WTC11 (cell line): Measurements from ENCODE around the gene TMEM202. TPM values are rescaled to one million over a fixed set of nuclear protein-coding genes. Genes with fewer than 3 reads are reported as not detected.

Experiments used
- ATAC-seq: fragments of 200-7000 bp; cut with Tn5 transposase; 2 replicates; pipeline ENCODE4 v1.10.0; 2021; ENCODE audit warnings: mild to moderate bottlenecking, moderate library complexity
- CTCF ChIA-PET: fragments of 300-600 bp; sonication (Branson Sonifier 250); formaldehyde crosslinking; loops from one replicate; lab custom pipeline; 2021; ENCODE audit warnings: antibody characterized with exemption; lab: Charles Lee
- POLR2A ChIA-PET: fragments of 350-600 bp; sonication (Branson Sonifier 250); formaldehyde crosslinking; loops from one replicate; lab custom pipeline; 2021; ENCODE audit warnings: antibody characterized with exemption; lab: Charles Lee
- DNase-seq: peaks from one replicate; pipeline ENCODE4 v3.0.0; 2021; ENCODE audit warnings: low spot score
- H3K27ac Mint-ChIP-seq: 2 replicates; pipeline ENCODE4 v1.8.0; 2021; ENCODE audit warnings: mixed read lengths
- H3K27me3 Mint-ChIP-seq: 2 replicates; pipeline ENCODE4 v1.8.0; 2021; ENCODE audit warnings: low read depth, mild to moderate bottlenecking, moderate library complexity, mixed read lengths
- H3K36me3 Mint-ChIP-seq: 2 replicates; pipeline ENCODE4 v1.8.0; 2021; ENCODE audit warnings: mixed read lengths
- H3K4me1 Mint-ChIP-seq: 2 replicates; pipeline ENCODE4 v1.8.0; 2022; ENCODE audit warnings: mixed read lengths
- H3K4me3 Mint-ChIP-seq: 2 replicates; pipeline ENCODE4 v1.8.0; 2021; ENCODE audit warnings: mild to moderate bottlenecking, moderate library complexity, mixed read lengths
- H3K9me3 Mint-ChIP-seq: 2 replicates; pipeline ENCODE4 v1.8.0; 2021; ENCODE audit warnings: mixed read lengths
- ELF4 ChIP-seq: sonication (generic); formaldehyde crosslinking; IDR thresholded peaks from 2 replicates; pipeline ENCODE4 v1.8.1; 2022; ENCODE audit warnings: low read depth, mild to moderate bottlenecking, moderate library complexity, missing genetic modification reagents
- FOXP4 ChIP-seq: sonication (generic); formaldehyde crosslinking; IDR thresholded peaks from 2 replicates; pipeline ENCODE4 v1.8.0; 2022; ENCODE audit warnings: mild to moderate bottlenecking, missing genetic modification reagents
- GTF2I ChIP-seq: fragments of 250-450 bp; sonication (Bioruptor Pico); conservative IDR thresholded peaks from 2 replicates; pipeline ENCODE4 v1.4.0; 2021; ENCODE audit warnings: mild to moderate bottlenecking
- HMGA2 ChIP-seq: fragments of 250-450 bp; sonication (Bioruptor Pico); IDR thresholded peaks from 2 replicates; pipeline ENCODE4 v1.4.0; 2021; ENCODE audit warnings: mild to moderate bottlenecking, moderate library complexity
- NFYB ChIP-seq: sonication (generic); formaldehyde crosslinking; conservative IDR thresholded peaks from 2 replicates; pipeline ENCODE4 v1.8.0; 2022; ENCODE audit warnings: low read depth, missing genetic modification reagents
- NR2C2 ChIP-seq: sonication (generic); formaldehyde crosslinking; IDR thresholded peaks from 2 replicates; pipeline ENCODE4 v1.8.0; 2022; ENCODE audit warnings: mild to moderate bottlenecking, missing genetic modification reagents
- NR3C1 ChIP-seq: sonication (generic); formaldehyde crosslinking; conservative IDR thresholded peaks from 2 replicates; pipeline ENCODE4 v1.8.1; 2023; ENCODE audit warnings: low read depth, mild to moderate bottlenecking, missing genetic modification reagents
- OVOL2 ChIP-seq: fragments of 250-450 bp; sonication (Bioruptor Pico); IDR thresholded peaks from 2 replicates; pipeline ENCODE4 v1.9.0; 2021; ENCODE audit warnings: mild to moderate bottlenecking, borderline replicate concordance
- PRDM15 ChIP-seq: sonication (generic); formaldehyde crosslinking; IDR thresholded peaks from 2 replicates; pipeline ENCODE4 v1.8.0; 2022; ENCODE audit warnings: missing genetic modification reagents
- PRRX2 ChIP-seq: fragments of 250-450 bp; sonication (Bioruptor Pico); IDR thresholded peaks from 2 replicates; pipeline ENCODE4 v1.8.0; 2021; ENCODE audit warnings: mild to moderate bottlenecking
- SMAD4 ChIP-seq: sonication (generic); formaldehyde crosslinking; IDR thresholded peaks from 2 replicates; pipeline ENCODE4 v1.8.0; 2022; ENCODE audit warnings: mild to moderate bottlenecking, missing genetic modification reagents
- SOX15 ChIP-seq: fragments of 250-450 bp; sonication (Bioruptor Pico); IDR thresholded peaks from 2 replicates; pipeline ENCODE4 v1.9.0; 2021; ENCODE audit warnings: mild to moderate bottlenecking
- SP1 ChIP-seq: sonication (generic); formaldehyde crosslinking; conservative IDR thresholded peaks from 2 replicates; pipeline ENCODE4 v1.8.1; 2022; ENCODE audit warnings: missing genetic modification reagents
- TP53 ChIP-seq: sonication (generic); formaldehyde crosslinking; IDR thresholded peaks from 2 replicates; pipeline ENCODE4 v1.8.1; 2023; ENCODE audit warnings: mild to moderate bottlenecking, missing genetic modification reagents
- USF1 ChIP-seq: sonication (generic); formaldehyde crosslinking; IDR thresholded peaks from 2 replicates; pipeline ENCODE4 v1.8.0; 2022; ENCODE audit warnings: mild to moderate bottlenecking, missing genetic modification reagents
- ZNF138 ChIP-seq: sonication (generic); formaldehyde crosslinking; conservative IDR thresholded peaks from 2 replicates; pipeline ENCODE4 v1.8.1; 2022; ENCODE audit warnings: mild to moderate bottlenecking, moderate library complexity, missing genetic modification reagents
- ZNF219 ChIP-seq: sonication (generic); formaldehyde crosslinking; IDR thresholded peaks from 2 replicates; pipeline ENCODE4 v1.8.0; 2023; ENCODE audit warnings: missing genetic modification reagents, mild to moderate bottlenecking, borderline replicate concordance
- ZNF423 ChIP-seq: fragments of 250-450 bp; sonication (Bioruptor Pico); IDR thresholded peaks from 2 replicates; pipeline ENCODE4 v2.1.2; 2022; ENCODE audit warnings: mild to moderate bottlenecking, moderate library complexity
- ZNF532 ChIP-seq: fragments of 250-450 bp; sonication (Bioruptor Pico); IDR thresholded peaks from 2 replicates; pipeline ENCODE4 v1.9.0; 2021; ENCODE audit warnings: mild to moderate bottlenecking, borderline replicate concordance
- total RNA-seq: library from RNA; stranded (reverse); gene quantifications from 3 replicates; pipeline ENCODE4 v1.2.3, GENCODE V29; 2021
- TF ChIP-seq, protein P1 (sequence below): fragments of 250-450 bp; sonication (Bioruptor Pico); conservative IDR thresholded peaks from 2 replicates; pipeline ENCODE4 v1.9.0; 2021; ENCODE audit warnings: mild to moderate bottlenecking

Gene TMEM202
- total RNA-seq, 1 experiment from 2014 or later, result not detected

DNA sequence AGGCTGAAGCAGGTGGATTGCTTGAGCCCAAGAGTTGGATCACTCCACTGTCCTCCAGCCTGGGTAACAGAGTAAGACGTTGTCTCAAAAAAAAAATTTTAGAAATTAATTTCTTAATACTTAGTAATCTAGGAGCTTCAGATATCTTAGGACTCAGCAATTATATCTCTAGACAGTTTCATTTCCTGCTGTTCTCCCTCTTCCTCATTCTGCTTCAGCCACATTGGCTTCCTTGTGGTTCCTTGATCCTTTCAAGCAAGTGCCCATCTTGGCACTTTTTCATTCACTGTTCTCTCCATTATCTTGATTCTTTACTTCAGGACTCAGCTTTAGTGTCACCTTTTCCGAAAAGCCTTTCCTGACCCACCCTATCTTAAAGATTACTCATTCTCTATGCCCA lies 22.5 kb downstream of the TMEM202 start:
- CTCF ChIA-PET, result no interaction called here
- no peak overlapping the region for H3K27ac Mint-ChIP-seq
- H3K27me3 Mint-ChIP-seq, result peaks cover 23% of the 10 kb centered on the region
- no peaks in the 10 kb centered on the region for H3K36me3 Mint-ChIP-seq
- H3K9me3 Mint-ChIP-seq, result peaks cover 9% of the 10 kb centered on the region
- POLR2A ChIA-PET, result no interaction called here
- ATAC-seq (no peak), DNase-seq (no peak)
- TF ChIP-seq ZNF532 (no peak), NR3C1 (no peak), SMAD4 (no peak), ZNF219 (CRISPR knock-in tag) (no peak), NR2C2 (CRISPR knock-in tag) (no peak)
- H3K4me3 Mint-ChIP-seq, result no peak overlapping the region
- H3K4me1 Mint-ChIP-seq, result no peaks in the 10 kb centered on the region

DNA sequence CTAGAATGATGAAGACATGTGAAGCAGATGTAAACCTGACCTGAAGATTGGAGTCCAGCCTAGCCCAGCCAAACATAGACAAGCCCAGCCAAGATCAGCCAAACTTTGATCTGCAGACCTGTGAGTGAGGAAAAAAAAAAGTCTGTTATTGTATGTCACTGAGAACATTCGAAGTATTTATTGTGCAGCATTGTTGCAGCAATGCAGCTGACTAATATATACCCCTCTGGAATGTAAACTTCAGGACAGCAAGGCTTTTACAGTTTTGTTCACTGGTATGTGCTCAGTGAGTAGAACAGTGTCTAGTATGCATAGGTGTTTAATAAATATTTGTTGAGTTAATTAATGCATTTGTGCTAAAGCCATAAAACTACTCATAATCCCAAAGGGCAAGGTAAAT lies 23.4 kb downstream of the TMEM202 start:
- ChIA-PET POLR2A (no interaction called here), CTCF (no interaction called here)
- H3K4me1 Mint-ChIP-seq, result no peaks in the 10 kb centered on the region
- H3K4me3 Mint-ChIP-seq, result no peak overlapping the region
- ATAC-seq, result no peak
- no peak overlapping the region for H3K27ac Mint-ChIP-seq
- TF ChIP-seq, protein P1, sequence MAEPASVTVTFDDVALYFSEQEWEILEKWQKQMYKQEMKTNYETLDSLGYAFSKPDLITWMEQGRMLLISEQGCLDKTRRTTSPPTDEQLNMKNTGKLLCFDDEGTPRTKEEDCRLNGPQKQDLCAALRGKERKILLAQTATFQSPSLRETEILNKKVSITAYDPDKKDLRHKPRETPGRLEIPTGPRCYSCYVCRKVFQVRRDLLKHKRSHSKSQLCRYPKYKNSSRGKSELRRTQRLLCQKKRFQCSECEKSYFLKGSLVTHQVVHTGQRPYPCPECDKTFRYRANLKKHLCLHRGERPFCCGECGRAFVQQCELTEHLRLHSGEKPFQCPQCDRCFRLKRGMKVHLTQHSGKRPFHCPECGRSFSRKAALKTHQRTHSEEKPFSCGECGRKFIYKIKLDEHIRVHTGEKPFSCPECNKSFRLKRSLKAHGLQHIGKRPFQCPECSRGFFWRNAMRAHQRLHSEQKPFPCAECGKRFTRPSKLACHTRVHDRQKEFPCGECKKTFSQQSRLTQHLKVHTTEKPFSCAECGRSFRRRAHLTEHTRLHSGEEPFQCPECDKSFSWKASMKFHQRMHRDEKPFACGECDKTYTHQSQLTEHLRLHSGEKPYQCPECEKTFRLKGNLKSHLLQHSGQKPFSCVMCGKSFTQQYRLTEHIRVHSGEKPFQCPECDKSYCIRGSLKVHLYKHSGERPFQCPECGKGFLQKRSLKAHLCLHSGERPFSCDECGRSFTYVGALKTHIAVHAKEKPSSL (CRISPR knock-in tag), result no peak
- TF ChIP-seq ELF4 (CRISPR knock-in tag) (no peak), USF1 (CRISPR knock-in tag) (no peak), OVOL2 (no peak), SOX15 (CRISPR knock-in tag) (no peak), ZNF423 (no peak)
- H3K27me3 Mint-ChIP-seq, result peaks cover 20% of the 10 kb centered on the region
- H3K9me3 Mint-ChIP-seq, result peaks cover 15% of the 10 kb centered on the region
- no peak for DNase-seq
- H3K36me3 Mint-ChIP-seq, result no peaks in the 10 kb centered on the region

DNA sequence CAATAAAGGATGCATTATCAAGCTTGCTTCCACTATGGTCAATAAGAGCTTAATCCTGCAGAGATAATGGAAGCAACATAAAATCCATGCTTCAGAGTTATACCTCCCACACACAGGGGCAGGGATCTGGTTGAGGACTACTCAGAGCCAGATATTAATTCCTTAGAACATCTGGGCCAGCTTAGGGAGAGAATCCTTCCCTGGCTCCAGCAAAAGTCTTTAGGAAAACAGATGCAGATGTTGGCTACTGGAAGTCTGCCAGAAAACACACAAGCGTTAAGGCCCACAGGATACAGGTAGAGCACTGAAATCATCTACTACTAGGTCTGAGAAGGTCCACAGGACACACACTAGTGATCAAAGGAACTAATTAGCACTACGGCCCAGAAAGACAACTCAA lies 25.2 kb downstream of the TMEM202 start:
- POLR2A ChIA-PET, result no interaction called here
- DNase-seq (no peak), ATAC-seq (no peak)
- Mint-ChIP-seq H3K9me3 (peaks cover 32% of the 10 kb centered on the region), H3K4me3 (no peak overlapping the region), H3K27me3 (peaks cover 22% of the 10 kb centered on the region), H3K36me3 (peaks cover 6% of the 10 kb centered on the region), H3K4me1 (no peaks in the 10 kb centered on the region), H3K27ac (no peak overlapping the region)
- CTCF ChIA-PET, result no interaction called here
- TF ChIP-seq TP53 (CRISPR knock-in tag) (no peak), FOXP4 (CRISPR knock-in tag) (no peak), SP1 (CRISPR knock-in tag) (no peak), PRRX2 (CRISPR knock-in tag) (no peak), HMGA2 (CRISPR knock-in tag) (no peak), NFYB (CRISPR knock-in tag) (no peak), ZNF138 (no peak), PRDM15 (no peak), GTF2I (no peak)
